ENCODE data around the gene NOD2. TPM values are rescaled to one million over a fixed set of nuclear protein-coding genes. Genes with fewer than 3 reads are reported as not detected.

The NOD2 gene
- total RNA-seq, 4 donors from 2014 or later: 1.5 to 5.6 (median 1.9) TPM; not detected in 1

DNA sequence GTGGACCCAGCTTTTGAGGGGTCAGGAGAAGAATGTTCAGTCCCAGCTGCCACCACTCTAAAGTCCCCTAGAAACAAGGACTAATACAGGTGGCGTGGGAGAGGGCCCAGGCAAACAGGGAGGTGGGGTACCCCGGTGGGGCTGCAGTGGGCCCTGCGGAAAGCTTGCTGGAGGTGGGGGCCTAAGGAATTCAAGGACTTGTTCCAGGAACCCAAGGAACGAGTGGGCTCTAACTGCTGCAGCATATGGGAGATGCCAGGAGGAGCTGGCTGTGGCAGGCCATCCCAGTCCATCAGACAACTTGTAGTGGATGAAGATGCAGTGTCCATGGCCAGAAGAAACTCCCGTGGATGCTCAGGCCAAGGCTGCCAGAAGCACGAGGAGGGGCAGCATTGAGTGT, 22.9 kb upstream of the NOD2 start:
- Histone ChIP-seq H3K4me3 (no peak overlapping the region), H3K4me1 (no peaks in the 10 kb centered on the region)
- intact Hi-C loops (cut with DNase I; ENCODE audit: low total_unique reads): no loop called here

DNA sequence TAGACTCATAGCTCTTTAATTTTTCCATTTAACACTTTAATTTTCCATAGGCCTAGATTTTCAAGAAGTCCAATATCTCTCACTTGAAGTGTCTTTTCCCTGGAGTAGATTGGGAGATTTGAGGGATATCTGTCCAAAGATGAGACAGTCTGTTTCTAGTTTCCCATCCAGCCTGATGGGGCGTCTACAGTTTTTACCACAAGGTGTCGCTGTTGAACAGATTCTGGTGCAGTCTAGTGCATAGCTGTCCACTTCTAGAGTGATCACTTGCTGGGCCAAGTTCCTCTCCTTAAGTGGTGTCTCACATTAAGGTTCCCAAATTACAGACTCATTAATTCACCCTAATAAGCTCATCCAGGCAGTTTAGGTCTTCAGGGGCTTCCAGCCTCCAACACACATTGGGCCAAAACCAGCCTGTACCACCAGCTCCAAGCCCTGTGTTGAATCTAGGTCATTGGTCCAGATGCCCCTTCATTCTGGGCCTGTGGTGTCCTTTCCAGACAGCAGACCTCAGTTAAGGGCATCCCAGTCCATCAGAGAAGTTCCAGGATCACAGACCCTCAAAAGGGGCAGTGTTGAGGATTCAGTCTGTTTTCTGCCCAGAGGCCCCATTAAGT, 21.7 kb upstream of the NOD2 start:
- H3K36me3 ChIP-seq: no peaks in the 10 kb centered on the region
- no peak for DNase-seq
- no peak overlapping the region for H3K4me3 ChIP-seq
- H3K4me1 ChIP-seq: no peaks in the 10 kb centered on the region
- H3K27ac ChIP-seq: no peak overlapping the region
- peaks cover 0 to 11% of the 10 kb centered on the region in 2 donors for H3K9me3 ChIP-seq
- no peak for TF ChIP-seq POLR2A (IDR thresholded peaks at IDR 0.05)
- TF ChIP-seq, protein P1, sequence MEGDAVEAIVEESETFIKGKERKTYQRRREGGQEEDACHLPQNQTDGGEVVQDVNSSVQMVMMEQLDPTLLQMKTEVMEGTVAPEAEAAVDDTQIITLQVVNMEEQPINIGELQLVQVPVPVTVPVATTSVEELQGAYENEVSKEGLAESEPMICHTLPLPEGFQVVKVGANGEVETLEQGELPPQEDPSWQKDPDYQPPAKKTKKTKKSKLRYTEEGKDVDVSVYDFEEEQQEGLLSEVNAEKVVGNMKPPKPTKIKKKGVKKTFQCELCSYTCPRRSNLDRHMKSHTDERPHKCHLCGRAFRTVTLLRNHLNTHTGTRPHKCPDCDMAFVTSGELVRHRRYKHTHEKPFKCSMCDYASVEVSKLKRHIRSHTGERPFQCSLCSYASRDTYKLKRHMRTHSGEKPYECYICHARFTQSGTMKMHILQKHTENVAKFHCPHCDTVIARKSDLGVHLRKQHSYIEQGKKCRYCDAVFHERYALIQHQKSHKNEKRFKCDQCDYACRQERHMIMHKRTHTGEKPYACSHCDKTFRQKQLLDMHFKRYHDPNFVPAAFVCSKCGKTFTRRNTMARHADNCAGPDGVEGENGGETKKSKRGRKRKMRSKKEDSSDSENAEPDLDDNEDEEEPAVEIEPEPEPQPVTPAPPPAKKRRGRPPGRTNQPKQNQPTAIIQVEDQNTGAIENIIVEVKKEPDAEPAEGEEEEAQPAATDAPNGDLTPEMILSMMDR (IDR thresholded peaks at IDR 0.05): no peak
- intact Hi-C loops (cut with DNase I; ENCODE audit: low total_unique reads): no loop called here
- H3K27me3 ChIP-seq: no peaks in the 10 kb centered on the region

More for the DNA sequence above, 22.9 kb upstream of the NOD2 start:
- H3K27ac ChIP-seq: no peak overlapping the region
- H3K36me3 ChIP-seq: no peaks in the 10 kb centered on the region
- H3K9me3 ChIP-seq: peaks cover 0 to 11% of the 10 kb centered on the region in 2 donors
- H3K27me3 ChIP-seq: no peaks in the 10 kb centered on the region
- TF ChIP-seq, protein P1 (IDR thresholded peaks at IDR 0.05): no peak
- no peak for TF ChIP-seq POLR2A (IDR thresholded peaks at IDR 0.05)
- DNase-seq: no peak

DNA sequence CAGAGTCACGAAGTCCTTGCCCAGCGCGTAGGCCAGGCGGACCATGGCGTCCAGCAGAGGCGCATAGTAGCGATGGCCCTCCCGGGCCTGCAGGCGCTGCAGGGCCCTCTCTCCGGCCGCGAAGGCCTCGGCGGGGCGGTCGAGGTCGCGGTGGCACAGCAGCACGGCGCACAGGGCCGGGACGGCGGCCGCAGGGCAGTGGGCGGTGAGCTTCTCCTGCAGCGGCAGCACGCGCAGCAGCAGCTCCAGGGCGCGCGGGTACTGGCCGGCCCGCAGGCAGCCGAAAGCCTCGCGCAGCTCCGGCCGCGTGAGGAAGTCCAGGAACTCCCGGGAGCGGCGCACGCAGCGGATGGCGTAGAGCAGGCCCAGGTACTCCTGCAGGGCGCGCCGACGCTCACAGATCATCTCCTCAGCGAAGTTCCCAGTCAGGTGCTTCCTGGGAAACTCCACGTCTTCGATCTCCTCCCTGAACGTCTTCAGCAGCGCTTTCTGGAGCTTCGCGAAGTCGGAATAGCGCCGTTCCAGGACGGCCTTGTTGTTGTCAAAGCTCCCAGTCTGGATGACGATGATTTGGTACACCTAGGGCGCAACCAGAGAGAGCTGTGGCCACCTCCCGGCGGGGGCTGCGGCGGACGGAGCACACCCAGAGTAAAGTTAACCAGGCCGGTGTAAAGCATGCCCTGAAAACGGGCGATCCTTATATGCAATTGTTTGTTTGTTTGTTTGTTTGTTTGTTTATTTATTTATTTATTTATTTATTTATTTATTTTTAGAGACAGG, 19.7 kb upstream of the NOD2 start:
- Histone ChIP-seq H3K27me3 (no peaks in the 10 kb centered on the region), H3K9me3 (peaks cover 0 to 11% of the 10 kb centered on the region in 2 donors), H3K4me1 (no peaks in the 10 kb centered on the region), H3K36me3 (no peaks in the 10 kb centered on the region), H3K4me3 (no peak overlapping the region), H3K27ac (no peak overlapping the region)
- no peak for TF ChIP-seq POLR2A (IDR thresholded peaks at IDR 0.05)
- TF ChIP-seq, protein P1 (IDR thresholded peaks at IDR 0.05): no peak
- DNase-seq: no peak
- intact Hi-C loops (cut with DNase I; ENCODE audit: low total_unique reads): no loop called here

DNA sequence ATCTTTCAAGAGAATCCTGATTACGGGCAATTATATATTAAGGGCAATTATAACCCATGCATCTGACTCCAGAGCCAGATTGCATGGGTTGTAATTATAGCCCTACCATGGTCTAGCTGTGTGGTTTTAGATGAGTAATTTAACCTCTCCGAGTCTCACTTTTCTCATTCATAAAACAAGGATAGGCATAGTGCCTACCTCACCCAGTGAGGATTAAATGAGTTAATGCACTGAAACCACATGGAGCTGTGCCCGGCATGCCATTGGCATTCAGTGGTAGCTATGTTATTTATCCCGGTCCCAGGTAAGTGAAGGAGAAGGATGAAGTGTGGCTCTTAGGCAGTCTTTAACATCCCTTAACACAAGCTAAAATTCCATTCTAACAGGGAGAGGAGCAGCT, 18.6 kb upstream of the NOD2 start:
- H3K4me3 ChIP-seq: no peak overlapping the region
- intact Hi-C loops (cut with DNase I; ENCODE audit: low total_unique reads): no loop called here
- peaks cover 0 to 11% of the 10 kb centered on the region in 2 donors for H3K9me3 ChIP-seq
- no peaks in the 10 kb centered on the region for H3K36me3 ChIP-seq
- no peak for DNase-seq
- no peaks in the 10 kb centered on the region for H3K4me1 ChIP-seq
- no peak for TF ChIP-seq POLR2A (IDR thresholded peaks at IDR 0.05)
- TF ChIP-seq, protein P1 (IDR thresholded peaks at IDR 0.05): no peak
- no peaks in the 10 kb centered on the region for H3K27me3 ChIP-seq
- no peak overlapping the region for H3K27ac ChIP-seq

Measured in uterus (tissue), 4 donors.